HepG2 (cell line): ENCODE results near the gene RAD50. TPM values are rescaled to one million over a fixed set of nuclear protein-coding genes. Genes with fewer than 3 reads are reported as not detected.
A peak's percentile ranks its signal among the peaks of the same experiment; 100 is the strongest.

Experiments
- ERF ChIP-seq: IDR thresholded peaks from 2 replicates; pipeline ENCODE4 v1.6.1; 2018; ENCODE audit warnings: missing biosample characterization, missing genetic modification reagents
- HNRNPH1 ChIP-seq: fragments of 200-400 bp; formaldehyde crosslinking; optimal IDR thresholded peaks from 2 replicates; pipeline ENCODE3; 2017; ENCODE audit warnings: mild to moderate bottlenecking, low read depth, low read length
- KDM1A ChIP-seq: IDR thresholded peaks from 2 replicates; pipeline ENCODE4 v1.6.1; 2016; ENCODE audit warnings: missing compliant biosample characterization
- KMT2B ChIP-seq: IDR thresholded peaks from 2 replicates; pipeline ENCODE4 v1.6.1; 2016; ENCODE audit warnings: missing genetic modification reagents, missing compliant biosample characterization
- NAIF1 ChIP-seq: sonication (generic); formaldehyde crosslinking; IDR thresholded peaks from 2 replicates; pipeline ENCODE4 v1.5.0; 2020; ENCODE audit warnings: mild to moderate bottlenecking, missing genetic modification reagents, borderline replicate concordance
- NFKBIZ ChIP-seq: IDR thresholded peaks from 2 replicates; pipeline ENCODE4 v1.6.1; 2018; ENCODE audit warnings: missing genetic modification reagents, missing compliant biosample characterization
- REXO4 ChIP-seq: sonication (generic); formaldehyde crosslinking; IDR thresholded peaks from 2 replicates; pipeline ENCODE4 v1.8.0; 2022; ENCODE audit warnings: missing genetic modification reagents, mild to moderate bottlenecking, borderline replicate concordance
- SIX1 ChIP-seq: sonication (generic); formaldehyde crosslinking; IDR thresholded peaks from 2 replicates; pipeline ENCODE4 v1.4.0; 2020; ENCODE audit warnings: missing genetic modification reagents, borderline replicate concordance
- ZNF567 ChIP-seq: sonication (generic); formaldehyde crosslinking; IDR thresholded peaks from 2 replicates; pipeline ENCODE4 v1.8.1; 2023; ENCODE audit warnings: mild to moderate bottlenecking, missing genetic modification reagents, borderline replicate concordance
- ZNF749 ChIP-seq: sonication (generic); formaldehyde crosslinking; IDR thresholded peaks from 2 replicates; pipeline ENCODE4 v1.8.0; 2022; ENCODE audit warnings: mild to moderate bottlenecking, missing genetic modification reagents, moderate library complexity, borderline replicate concordance
- polyA plus RNA-seq, 8 experiments: library from polyadenylated mRNA; depleted of rRNA in 3 of 8; stranded (reverse) in 7 of 8; unstranded in 1 of 8; fragments of >200 nt; fragmentation: Illumina TruSeq in 4 of 8; extraction: Trizol in 4 of 8; gene quantifications; 2 replicates each; pipeline versions ENCODE4 v1.2.1 to v1.2.3, GENCODE V29; 2011 to 2016; ENCODE audit warnings: low read depth in 4 of 8, missing spikeins in 1 of 8, mixed read lengths in 1 of 8; ENCODE audit not compliant: insufficient read depth in 1 of 8
- total RNA-seq, 5 experiments: library from RNA; depleted of rRNA; stranded (reverse); fragments of >200 nt; fragmentation: Illumina TruSeq; extraction: Trizol; gene quantifications; 2 replicates each; pipeline ENCODE4 v1.2.3, GENCODE V29; 2016; ENCODE audit warnings: low read depth in 1 of 5
- TF ChIP-seq, protein P1 (sequence below): sonication (generic); formaldehyde crosslinking; IDR thresholded peaks from 2 replicates; pipeline ENCODE4 v1.8.1; 2022; ENCODE audit warnings: mild to moderate bottlenecking, missing genetic modification reagents
- TF ChIP-seq, protein P2 (sequence below): sonication (generic); formaldehyde crosslinking; IDR thresholded peaks from 2 replicates; pipeline ENCODE4 v1.8.0; 2022; ENCODE audit warnings: mild to moderate bottlenecking, missing genetic modification reagents, moderate library complexity
- TF ChIP-seq, protein P3 (sequence below): sonication (generic); formaldehyde crosslinking; IDR thresholded peaks from 2 replicates; pipeline ENCODE4 v1.5.0; 2020; ENCODE audit warnings: missing genetic modification reagents
- TF ChIP-seq, protein P4 (sequence below): sonication (generic); formaldehyde crosslinking; IDR thresholded peaks from 2 replicates; pipeline ENCODE4 v1.8.0; 2022; ENCODE audit warnings: missing genetic modification reagents, mild to moderate bottlenecking, moderate library complexity, borderline replicate concordance
- TF ChIP-seq, protein P5 (sequence below): sonication (generic); formaldehyde crosslinking; IDR thresholded peaks from 2 replicates; pipeline ENCODE4 v1.5.0; 2020; ENCODE audit warnings: missing genetic modification reagents
- TF ChIP-seq, protein P6 (sequence below): sonication (generic); formaldehyde crosslinking; IDR thresholded peaks from 2 replicates; pipeline ENCODE4 v1.5.1; 2020; ENCODE audit warnings: missing genetic modification reagents, mild to moderate bottlenecking, borderline replicate concordance
- TF ChIP-seq, protein P7 (sequence below): sonication (generic); formaldehyde crosslinking; conservative IDR thresholded peaks from 2 replicates; pipeline ENCODE4 v1.8.0; 2022; ENCODE audit warnings: mild to moderate bottlenecking, moderate library complexity, missing genetic modification reagents

RAD50 gene
- total and polyA plus RNA-seq, 2 of the 13 experiments (the other 11 are each of a cell fraction or from before 2014, with no cell fraction given), result 19.2 to 23.4 TPM

DNA sequence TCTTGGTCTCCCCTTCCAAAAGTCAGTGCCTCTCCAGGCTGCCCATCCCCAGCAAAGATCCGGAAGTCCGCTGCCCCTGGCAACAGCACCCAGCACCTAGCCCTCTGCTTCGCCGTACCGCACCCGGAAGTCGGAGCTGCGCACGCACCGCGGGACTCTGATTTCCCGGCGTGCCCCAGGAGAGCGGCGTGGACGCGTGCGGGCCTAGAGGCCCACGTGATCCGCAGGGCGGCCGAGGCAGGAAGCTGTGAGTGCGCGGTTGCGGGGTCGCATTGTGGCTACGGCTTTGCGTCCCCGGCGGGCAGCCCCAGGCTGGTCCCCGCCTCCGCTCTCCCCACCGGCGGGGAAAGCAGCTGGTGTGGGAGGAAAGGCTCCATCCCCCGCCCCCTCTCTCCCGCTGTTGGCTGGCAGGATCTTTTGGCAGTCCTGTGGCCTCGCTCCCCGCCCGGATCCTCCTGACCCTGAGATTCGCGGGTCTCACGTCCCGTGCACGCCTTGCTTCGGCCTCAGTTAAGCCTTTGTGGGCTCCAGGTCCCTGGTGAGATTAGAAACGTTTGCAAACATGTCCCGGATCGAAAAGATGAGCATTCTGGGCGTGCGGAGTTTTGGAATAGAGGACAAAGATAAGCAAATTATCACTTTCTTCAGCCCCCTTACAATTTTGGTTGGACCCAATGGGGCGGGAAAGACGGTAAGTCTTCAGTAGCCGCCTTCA, at the start of gene RAD50 (continued):
- peak; percentile 99 for TF ChIP-seq ZNF567
- peak; percentile 95 for TF ChIP-seq ERF (CRISPR knock-in tag)
- TF ChIP-seq, protein P1, sequence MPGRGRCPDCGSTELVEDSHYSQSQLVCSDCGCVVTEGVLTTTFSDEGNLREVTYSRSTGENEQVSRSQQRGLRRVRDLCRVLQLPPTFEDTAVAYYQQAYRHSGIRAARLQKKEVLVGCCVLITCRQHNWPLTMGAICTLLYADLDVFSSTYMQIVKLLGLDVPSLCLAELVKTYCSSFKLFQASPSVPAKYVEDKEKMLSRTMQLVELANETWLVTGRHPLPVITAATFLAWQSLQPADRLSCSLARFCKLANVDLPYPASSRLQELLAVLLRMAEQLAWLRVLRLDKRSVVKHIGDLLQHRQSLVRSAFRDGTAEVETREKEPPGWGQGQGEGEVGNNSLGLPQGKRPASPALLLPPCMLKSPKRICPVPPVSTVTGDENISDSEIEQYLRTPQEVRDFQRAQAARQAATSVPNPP (CRISPR knock-in tag), result peak; percentile 98
- TF ChIP-seq, protein P2, sequence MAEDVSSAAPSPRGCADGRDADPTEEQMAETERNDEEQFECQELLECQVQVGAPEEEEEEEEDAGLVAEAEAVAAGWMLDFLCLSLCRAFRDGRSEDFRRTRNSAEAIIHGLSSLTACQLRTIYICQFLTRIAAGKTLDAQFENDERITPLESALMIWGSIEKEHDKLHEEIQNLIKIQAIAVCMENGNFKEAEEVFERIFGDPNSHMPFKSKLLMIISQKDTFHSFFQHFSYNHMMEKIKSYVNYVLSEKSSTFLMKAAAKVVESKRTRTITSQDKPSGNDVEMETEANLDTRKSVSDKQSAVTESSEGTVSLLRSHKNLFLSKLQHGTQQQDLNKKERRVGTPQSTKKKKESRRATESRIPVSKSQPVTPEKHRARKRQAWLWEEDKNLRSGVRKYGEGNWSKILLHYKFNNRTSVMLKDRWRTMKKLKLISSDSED (CRISPR knock-in tag), result 0 out of 2 replicates have a peak, but pooled peaks have one; percentile 23
- TF ChIP-seq, protein P3, sequence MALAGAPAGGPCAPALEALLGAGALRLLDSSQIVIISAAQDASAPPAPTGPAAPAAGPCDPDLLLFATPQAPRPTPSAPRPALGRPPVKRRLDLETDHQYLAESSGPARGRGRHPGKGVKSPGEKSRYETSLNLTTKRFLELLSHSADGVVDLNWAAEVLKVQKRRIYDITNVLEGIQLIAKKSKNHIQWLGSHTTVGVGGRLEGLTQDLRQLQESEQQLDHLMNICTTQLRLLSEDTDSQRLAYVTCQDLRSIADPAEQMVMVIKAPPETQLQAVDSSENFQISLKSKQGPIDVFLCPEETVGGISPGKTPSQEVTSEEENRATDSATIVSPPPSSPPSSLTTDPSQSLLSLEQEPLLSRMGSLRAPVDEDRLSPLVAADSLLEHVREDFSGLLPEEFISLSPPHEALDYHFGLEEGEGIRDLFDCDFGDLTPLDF (CRISPR knock-in tag), result peak; percentile 62
- peak; percentile 35; the same call in 1 of the 2 replicates for TF ChIP-seq KDM1A (CRISPR knock-in tag)
- peak; percentile 24 for TF ChIP-seq HNRNPH1
- TF ChIP-seq KMT2B (CRISPR knock-in tag), result peak; percentile 94
- TF ChIP-seq REXO4, result 0 out of 2 replicates have a peak, but pooled peaks have one; percentile 14
- no peak for TF ChIP-seq SIX1 (CRISPR knock-in tag)
- TF ChIP-seq ZNF749 (CRISPR knock-in tag), result peak; percentile 91; the same call in 1 of the 2 replicates
- TF ChIP-seq, protein P4, sequence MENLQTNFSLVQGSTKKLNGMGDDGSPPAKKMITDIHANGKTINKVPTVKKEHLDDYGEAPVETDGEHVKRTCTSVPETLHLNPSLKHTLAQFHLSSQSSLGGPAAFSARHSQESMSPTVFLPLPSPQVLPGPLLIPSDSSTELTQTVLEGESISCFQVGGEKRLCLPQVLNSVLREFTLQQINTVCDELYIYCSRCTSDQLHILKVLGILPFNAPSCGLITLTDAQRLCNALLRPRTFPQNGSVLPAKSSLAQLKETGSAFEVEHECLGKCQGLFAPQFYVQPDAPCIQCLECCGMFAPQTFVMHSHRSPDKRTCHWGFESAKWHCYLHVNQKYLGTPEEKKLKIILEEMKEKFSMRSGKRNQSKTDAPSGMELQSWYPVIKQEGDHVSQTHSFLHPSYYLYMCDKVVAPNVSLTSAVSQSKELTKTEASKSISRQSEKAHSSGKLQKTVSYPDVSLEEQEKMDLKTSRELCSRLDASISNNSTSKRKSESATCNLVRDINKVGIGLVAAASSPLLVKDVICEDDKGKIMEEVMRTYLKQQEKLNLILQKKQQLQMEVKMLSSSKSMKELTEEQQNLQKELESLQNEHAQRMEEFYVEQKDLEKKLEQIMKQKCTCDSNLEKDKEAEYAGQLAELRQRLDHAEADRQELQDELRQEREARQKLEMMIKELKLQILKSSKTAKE, result no peak; the same call in 1 of the 2 replicates
- TF ChIP-seq, protein P5, sequence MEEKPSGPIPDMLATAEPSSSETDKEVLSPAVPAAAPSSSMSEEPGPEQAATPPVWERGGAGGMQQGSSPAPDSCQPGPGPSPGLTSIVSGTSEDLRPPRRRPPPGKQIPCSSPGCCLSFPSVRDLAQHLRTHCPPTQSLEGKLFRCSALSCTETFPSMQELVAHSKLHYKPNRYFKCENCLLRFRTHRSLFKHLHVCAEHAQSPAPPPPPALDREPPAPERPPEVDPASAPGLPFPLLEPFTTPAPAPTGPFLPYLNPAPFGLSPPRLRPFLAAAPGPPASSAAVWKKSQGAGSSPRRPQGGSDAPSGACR, result peak; percentile 99
- peak; percentile 95 for TF ChIP-seq NFKBIZ (CRISPR knock-in tag)
- TF ChIP-seq NAIF1 (CRISPR knock-in tag), result peak; percentile 94; the same call in 1 of the 2 replicates
- TF ChIP-seq, protein P6, sequence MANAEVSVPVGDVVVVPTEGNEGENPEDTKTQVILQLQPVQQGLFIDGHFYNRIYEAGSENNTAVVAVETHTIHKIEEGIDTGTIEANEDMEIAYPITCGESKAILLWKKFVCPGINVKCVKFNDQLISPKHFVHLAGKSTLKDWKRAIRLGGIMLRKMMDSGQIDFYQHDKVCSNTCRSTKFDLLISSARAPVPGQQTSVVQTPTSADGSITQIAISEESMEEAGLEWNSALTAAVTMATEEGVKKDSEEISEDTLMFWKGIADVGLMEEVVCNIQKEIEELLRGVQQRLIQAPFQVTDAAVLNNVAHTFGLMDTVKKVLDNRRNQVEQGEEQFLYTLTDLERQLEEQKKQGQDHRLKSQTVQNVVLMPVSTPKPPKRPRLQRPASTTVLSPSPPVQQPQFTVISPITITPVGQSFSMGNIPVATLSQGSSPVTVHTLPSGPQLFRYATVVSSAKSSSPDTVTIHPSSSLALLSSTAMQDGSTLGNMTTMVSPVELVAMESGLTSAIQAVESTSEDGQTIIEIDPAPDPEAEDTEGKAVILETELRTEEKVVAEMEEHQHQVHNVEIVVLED (CRISPR knock-in tag), result peak; percentile 95
- TF ChIP-seq, protein P7, sequence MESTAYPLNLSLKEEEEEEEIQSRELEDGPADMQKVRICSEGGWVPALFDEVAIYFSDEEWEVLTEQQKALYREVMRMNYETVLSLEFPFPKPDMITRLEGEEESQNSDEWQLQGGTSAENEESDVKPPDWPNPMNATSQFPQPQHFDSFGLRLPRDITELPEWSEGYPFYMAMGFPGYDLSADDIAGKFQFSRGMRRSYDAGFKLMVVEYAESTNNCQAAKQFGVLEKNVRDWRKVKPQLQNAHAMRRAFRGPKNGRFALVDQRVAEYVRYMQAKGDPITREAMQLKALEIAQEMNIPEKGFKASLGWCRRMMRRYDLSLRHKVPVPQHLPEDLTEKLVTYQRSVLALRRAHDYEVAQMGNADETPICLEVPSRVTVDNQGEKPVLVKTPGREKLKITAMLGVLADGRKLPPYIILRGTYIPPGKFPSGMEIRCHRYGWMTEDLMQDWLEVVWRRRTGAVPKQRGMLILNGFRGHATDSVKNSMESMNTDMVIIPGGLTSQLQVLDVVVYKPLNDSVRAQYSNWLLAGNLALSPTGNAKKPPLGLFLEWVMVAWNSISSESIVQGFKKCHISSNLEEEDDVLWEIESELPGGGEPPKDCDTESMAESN (CRISPR knock-in tag), result peak; percentile 94
